ENCODE data around the gene FOXN4. TPM values are rescaled to one million over a fixed set of nuclear protein-coding genes. Genes with fewer than 3 reads are reported as not detected.

FOXN4 gene
- total and polyA plus RNA-seq, 2 experiments from 2014 or later = 0.15 to 2.5 TPM

DNA sequence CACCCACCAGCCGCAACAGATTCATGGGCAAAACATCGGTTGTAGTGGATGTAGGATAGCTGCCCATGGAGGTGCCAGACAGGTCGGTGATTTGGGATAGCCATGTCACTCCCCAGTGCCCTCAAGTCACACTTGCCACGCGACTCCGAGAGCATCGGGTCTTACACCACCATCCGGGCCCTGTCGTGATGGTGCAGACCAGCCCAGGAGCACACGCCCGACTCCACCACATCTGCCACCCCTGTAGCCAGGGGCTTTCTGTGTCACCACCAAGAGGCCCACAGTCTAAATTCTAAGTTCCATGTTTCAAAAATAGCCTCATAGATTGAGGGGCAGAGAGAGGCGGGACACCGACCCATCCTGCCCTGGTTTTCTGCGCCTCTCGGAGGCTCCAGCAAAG is 18.0 kb downstream of the FOXN4 start:
- Histone ChIP-seq H3K27me3 (peaks cover under 1% of the 10 kb centered on the region), H3K27ac (no peak overlapping the region), H3K36me3 (no peaks in the 10 kb centered on the region), H3K9me3 (ENCODE audit: low read depth) (no peaks in the 10 kb centered on the region), H3K4me3 (no peak overlapping the region), H3K4me1 (ENCODE audit: low read depth) (peaks cover 6% of the 10 kb centered on the region)
- no peak for DNase-seq (ENCODE audit: low read depth in 1 of 2, low spot score in 1 of 2)
- no peak for TF ChIP-seq CTCF (IDR thresholded peaks at IDR 0.05; ENCODE audit: low read depth, low read length)

GRCh38 chr12:109290061-109290460 is 19.0 kb downstream of the FOXN4 start:
- Histone ChIP-seq H3K36me3 (no peaks in the 10 kb centered on the region), H3K9me3 (ENCODE audit: low read depth) (no peaks in the 10 kb centered on the region), H3K27ac (no peak overlapping the region), H3K4me1 (ENCODE audit: low read depth) (peaks cover 6% of the 10 kb centered on the region), H3K4me3 (no peak overlapping the region), H3K27me3 (no peaks in the 10 kb centered on the region)
- TF ChIP-seq CTCF (IDR thresholded peaks at IDR 0.05; ENCODE audit: low read depth, low read length) = no peak
- DNase-seq (ENCODE audit: low read depth in 1 of 2, low spot score in 1 of 2) = no peak

- Histone ChIP-seq H3K36me3 (no peaks in the 10 kb centered on the region), H3K27me3 (no peaks in the 10 kb centered on the region), H3K9me3 (ENCODE audit: low read depth) (no peaks in the 10 kb centered on the region), H3K27ac (no peak overlapping the region), H3K4me1 (ENCODE audit: low read depth) (peaks cover 6% of the 10 kb centered on the region), H3K4me3 (no peak overlapping the region)
- no peak for TF ChIP-seq CTCF (IDR thresholded peaks at IDR 0.05; ENCODE audit: low read depth, low read length)
- no peak for DNase-seq (ENCODE audit: low read depth in 1 of 2, low spot score in 1 of 2)
Measured at GRCh38 chr12:109289551-109289950, 19.5 kb downstream of the FOXN4 start.

DNA sequence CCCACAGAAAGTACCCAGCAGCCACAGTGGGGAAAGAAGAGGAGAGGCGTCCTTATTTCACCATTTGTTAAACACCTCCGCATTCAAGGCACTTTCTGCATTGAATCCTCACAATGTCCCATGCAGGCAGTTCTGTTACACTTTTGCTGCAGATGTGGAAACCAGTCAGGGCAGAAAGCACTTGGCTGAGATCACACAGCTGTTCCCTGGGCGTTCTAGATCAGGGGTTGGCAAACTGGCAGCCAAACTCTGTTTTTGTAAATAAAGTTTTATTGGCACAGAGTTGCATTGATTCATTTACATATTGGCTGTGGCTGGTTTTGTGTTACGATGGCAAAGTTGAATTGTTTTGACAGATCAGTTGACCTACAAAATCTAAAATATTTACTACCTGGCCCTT is 20.1 kb downstream of the FOXN4 start:
- peaks cover 6% of the 10 kb centered on the region for H3K4me1 ChIP-seq (ENCODE audit: low read depth)
- no peak for TF ChIP-seq CTCF (IDR thresholded peaks at IDR 0.05; ENCODE audit: low read depth, low read length)

GRCh38 chr12:109288571-109288970 is 20.5 kb downstream of the FOXN4 start:
- Histone ChIP-seq H3K4me1 (ENCODE audit: low read depth) (peaks cover 6% of the 10 kb centered on the region), H3K27me3 (no peaks in the 10 kb centered on the region), H3K9me3 (ENCODE audit: low read depth) (no peaks in the 10 kb centered on the region), H3K36me3 (no peaks in the 10 kb centered on the region), H3K27ac (no peak overlapping the region), H3K4me3 (no peak overlapping the region)
- TF ChIP-seq CTCF (IDR thresholded peaks at IDR 0.05; ENCODE audit: low read depth, low read length) = no peak
- DNase-seq (ENCODE audit: low read depth in 1 of 2, low spot score in 1 of 2) = no peak

More for the DNA sequence above, 20.1 kb downstream of the FOXN4 start:
- Histone ChIP-seq H3K27ac (no peak overlapping the region), H3K9me3 (ENCODE audit: low read depth) (no peaks in the 10 kb centered on the region), H3K36me3 (no peaks in the 10 kb centered on the region), H3K27me3 (no peaks in the 10 kb centered on the region), H3K4me3 (no peak overlapping the region)
- no peak for DNase-seq (ENCODE audit: low read depth in 1 of 2, low spot score in 1 of 2)
